Measurements from ENCODE around the gene XAB2.

The XAB2 gene

DNA sequence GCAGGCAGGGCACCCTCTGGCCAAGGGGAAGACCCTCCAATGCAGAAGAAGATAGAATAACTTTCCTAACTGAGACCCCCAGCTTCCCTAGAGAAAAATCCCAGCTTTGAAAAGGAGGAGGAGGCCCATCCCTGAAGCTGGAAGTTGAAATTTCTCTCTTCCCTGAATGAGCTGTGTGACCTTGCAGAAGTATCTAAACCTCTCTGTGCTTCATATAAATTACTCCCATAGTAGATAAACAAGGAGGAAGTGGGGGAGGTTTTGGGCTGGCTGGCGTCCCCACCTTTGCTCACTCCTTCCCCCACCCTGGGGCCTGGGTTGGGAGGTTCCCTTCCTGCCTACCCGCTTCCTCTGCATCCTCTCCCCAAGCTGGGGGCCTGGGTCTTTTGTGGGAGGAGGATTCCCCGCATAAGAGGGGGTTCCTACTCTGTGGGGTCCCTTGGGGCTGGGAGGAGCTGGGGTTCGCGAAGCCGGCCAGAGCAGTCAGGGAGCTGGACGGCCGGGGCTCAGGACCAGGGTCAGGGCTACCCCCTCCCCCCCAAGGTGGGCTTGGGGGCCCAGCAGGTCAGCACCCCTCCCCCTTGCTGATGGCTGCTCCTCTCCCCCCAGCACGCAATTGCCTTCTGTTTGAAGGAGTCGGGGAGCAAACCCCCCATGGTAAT lies 22.0 kb downstream of the XAB2 start:
- no peak overlapping the region for H3K4me3 ChIP-seq (ENCODE audit: low read length)
- TF ChIP-seq, protein P1, sequence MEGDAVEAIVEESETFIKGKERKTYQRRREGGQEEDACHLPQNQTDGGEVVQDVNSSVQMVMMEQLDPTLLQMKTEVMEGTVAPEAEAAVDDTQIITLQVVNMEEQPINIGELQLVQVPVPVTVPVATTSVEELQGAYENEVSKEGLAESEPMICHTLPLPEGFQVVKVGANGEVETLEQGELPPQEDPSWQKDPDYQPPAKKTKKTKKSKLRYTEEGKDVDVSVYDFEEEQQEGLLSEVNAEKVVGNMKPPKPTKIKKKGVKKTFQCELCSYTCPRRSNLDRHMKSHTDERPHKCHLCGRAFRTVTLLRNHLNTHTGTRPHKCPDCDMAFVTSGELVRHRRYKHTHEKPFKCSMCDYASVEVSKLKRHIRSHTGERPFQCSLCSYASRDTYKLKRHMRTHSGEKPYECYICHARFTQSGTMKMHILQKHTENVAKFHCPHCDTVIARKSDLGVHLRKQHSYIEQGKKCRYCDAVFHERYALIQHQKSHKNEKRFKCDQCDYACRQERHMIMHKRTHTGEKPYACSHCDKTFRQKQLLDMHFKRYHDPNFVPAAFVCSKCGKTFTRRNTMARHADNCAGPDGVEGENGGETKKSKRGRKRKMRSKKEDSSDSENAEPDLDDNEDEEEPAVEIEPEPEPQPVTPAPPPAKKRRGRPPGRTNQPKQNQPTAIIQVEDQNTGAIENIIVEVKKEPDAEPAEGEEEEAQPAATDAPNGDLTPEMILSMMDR (conservative IDR thresholded peaks at IDR 0.05; ENCODE audit: low read length) = no peak
- DNase-seq (ENCODE audit: low read depth) = no peak

DNA sequence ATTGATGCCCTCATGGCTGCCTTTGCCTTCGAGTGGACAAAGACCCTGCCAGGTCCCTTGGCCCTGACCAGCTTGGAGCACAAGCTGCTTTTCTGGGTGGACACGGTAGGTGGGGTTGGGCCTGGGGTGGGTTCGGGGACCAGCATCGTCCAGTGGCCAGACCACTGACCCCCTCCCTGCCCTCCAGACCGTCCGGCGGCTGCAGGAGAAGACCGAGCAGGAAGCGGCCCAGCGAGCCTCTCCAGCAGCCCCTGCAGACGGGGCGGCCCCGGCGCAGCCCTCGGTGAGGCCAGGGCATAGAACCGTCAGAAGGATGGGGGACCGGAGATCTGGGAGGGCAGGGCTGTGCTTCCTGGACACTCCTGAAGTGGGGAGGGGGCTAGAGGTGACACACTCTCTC lies 23.1 kb downstream of the XAB2 start:
- TF ChIP-seq, protein P1 (conservative IDR thresholded peaks at IDR 0.05; ENCODE audit: low read length) = no peak
- DNase-seq (ENCODE audit: low read depth) = no peak
- H3K4me3 ChIP-seq (ENCODE audit: low read length) = no peak overlapping the region

GRCh38 chr19:7605490-7606222 lies 23.7 kb downstream of the XAB2 start:
- no peak for DNase-seq (ENCODE audit: low read depth)
- H3K4me3 ChIP-seq (ENCODE audit: low read length) = no peak overlapping the region
- TF ChIP-seq, protein P1 (conservative IDR thresholded peaks at IDR 0.05; ENCODE audit: low read length) = no peak

DNA sequence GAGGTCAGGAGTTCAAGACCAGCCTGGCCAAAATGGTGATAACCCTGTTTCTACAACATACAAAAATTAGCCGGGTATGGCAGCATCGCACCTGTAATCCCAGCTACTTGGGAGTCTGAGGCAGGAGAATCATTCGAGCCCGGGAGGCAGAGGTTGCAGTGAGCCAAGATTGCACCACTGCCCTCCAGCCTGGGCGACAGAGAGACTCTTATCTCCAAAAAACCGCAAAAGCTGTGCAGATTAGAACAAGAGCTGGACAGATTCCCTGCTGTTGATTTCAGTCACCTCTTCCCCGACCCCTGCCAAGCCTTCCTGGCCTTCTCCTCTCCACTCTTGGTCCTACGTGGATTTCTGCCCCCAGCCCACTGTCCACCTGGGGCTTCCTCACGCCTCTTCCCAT lies 25.4 kb downstream of the XAB2 start:
- no peak overlapping the region for H3K4me3 ChIP-seq (ENCODE audit: low read length)
- no peak for DNase-seq (ENCODE audit: low read depth)
- TF ChIP-seq, protein P1 (conservative IDR thresholded peaks at IDR 0.05; ENCODE audit: low read length) = no peak

- TF ChIP-seq, protein P1 (conservative IDR thresholded peaks at IDR 0.05; ENCODE audit: low read length) = no peak
- DNase-seq (ENCODE audit: low read depth) = no peak
- no peak overlapping the region for H3K4me3 ChIP-seq (ENCODE audit: low read length)
Measured at GRCh38 chr19:7602935-7603497, 26.3 kb downstream of the XAB2 start.

DNA sequence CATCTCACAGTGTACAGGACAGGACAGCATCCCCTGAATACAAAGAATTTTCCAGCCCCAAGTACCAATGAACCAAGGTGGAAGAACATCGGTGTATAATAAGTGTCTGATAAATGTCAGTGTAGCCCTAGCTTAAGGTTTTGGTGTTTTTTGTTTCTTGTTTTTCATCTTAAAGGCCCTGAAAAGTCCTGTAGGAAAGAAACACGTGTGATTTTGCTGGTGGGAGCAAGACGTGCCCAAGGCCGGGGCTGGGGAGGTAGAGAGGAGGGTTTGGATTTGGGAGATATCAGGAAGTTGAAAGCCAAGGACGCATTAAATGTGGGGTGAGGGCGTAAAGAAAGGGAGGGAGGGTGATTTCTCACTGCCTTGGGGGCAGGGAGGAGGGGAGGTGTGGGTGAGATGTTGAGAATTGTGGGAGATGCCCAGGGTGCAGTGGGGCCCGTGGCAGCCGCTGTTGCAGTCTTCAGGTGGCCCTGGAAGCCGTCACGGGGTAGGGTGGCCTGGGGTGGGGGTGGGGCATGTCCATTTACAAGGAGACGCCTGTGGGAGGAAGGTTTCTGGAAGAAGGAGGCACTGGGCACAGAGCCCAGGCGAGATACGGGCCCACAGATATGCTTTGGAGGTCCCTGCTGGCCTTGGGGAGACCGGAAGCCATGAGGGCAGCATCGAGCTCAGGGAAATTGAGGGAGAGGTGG lies 27.0 kb downstream of the XAB2 start:
- TF ChIP-seq, protein P1 (conservative IDR thresholded peaks at IDR 0.05; ENCODE audit: low read length) = no peak
- no peak overlapping the region for H3K4me3 ChIP-seq (ENCODE audit: low read length)
- no peak for DNase-seq (ENCODE audit: low read depth)

Data from AG10803 (cell line).